Endodermal cell (in vitro differentiated cells): ENCODE measurements around the gene SSTR5. TPM values are rescaled to one million over a fixed set of nuclear protein-coding genes. Genes with fewer than 3 reads are reported as not detected.

Experiments used
- DNase-seq: peaks from one replicate; pipeline ENCODE4 v3.0.0-alpha.2; 2017
- H3K27ac ChIP-seq: 2 replicates; pipeline ENCODE4 v1.5.1; 2013; ENCODE audit warnings: mild to moderate bottlenecking, low read depth, low read length, moderate library complexity
- H3K27me3 ChIP-seq: 2 replicates; pipeline ENCODE4 v1.6.1; 2013; ENCODE audit warnings: mild to moderate bottlenecking, low read length, moderate library complexity; ENCODE audit not compliant: insufficient read depth, control insufficient read depth, poor library complexity, severe bottlenecking
- H3K36me3 ChIP-seq: 2 replicates; pipeline ENCODE4 v1.7.0; 2013; ENCODE audit warnings: mild to moderate bottlenecking, low read length, moderate library complexity; ENCODE audit not compliant: control insufficient read depth, insufficient read depth
- H3K4me1 ChIP-seq: one replicate; pipeline ENCODE4 v1.7.0; 2013; ENCODE audit warnings: low read length; ENCODE audit not compliant: control insufficient read depth, insufficient read depth
- H3K4me3 ChIP-seq: 2 replicates; pipeline ENCODE4 v1.5.1; 2013; ENCODE audit warnings: mild to moderate bottlenecking, low read length, moderate library complexity
- H3K9ac ChIP-seq: 2 replicates; pipeline ENCODE4 v1.6.1; 2013; ENCODE audit warnings: mild to moderate bottlenecking, low read length, moderate library complexity; ENCODE audit not compliant: poor library complexity, severe bottlenecking; ENCODE audit errors: extremely low read depth
- H3K9me3 ChIP-seq: 2 replicates; pipeline ENCODE4 v1.6.1; 2013; ENCODE audit warnings: mild to moderate bottlenecking, low read length, moderate library complexity; ENCODE audit not compliant: control insufficient read depth
- H3K27ac Mint-ChIP-seq: 2 replicates; pipeline ENCODE4 v1.8.0; 2020; ENCODE audit warnings: mixed read lengths
- H3K27me3 Mint-ChIP-seq: 2 replicates; pipeline ENCODE4 v1.8.0; 2021; ENCODE audit warnings: mild to moderate bottlenecking, mixed read lengths; ENCODE audit not compliant: insufficient read depth
- H3K36me3 Mint-ChIP-seq: 2 replicates; pipeline ENCODE4 v1.8.0; 2020; ENCODE audit warnings: low read depth, mixed read lengths
- H3K4me1 Mint-ChIP-seq: 2 replicates; pipeline ENCODE4 v1.8.0; 2020; ENCODE audit warnings: mixed read lengths
- H3K4me3 Mint-ChIP-seq: 2 replicates; pipeline ENCODE4 v1.8.0; 2020; ENCODE audit warnings: mild to moderate bottlenecking, moderate library complexity, mixed read lengths
- H3K9me3 Mint-ChIP-seq: 2 replicates; pipeline ENCODE4 v1.8.0; 2020; ENCODE audit warnings: mild to moderate bottlenecking, mixed read lengths
- CTCF ChIP-seq: fragments of 200-600 bp; sonication (generic); conservative IDR thresholded peaks from 2 replicates; pipeline ENCODE4 v1.5.0; 2021; ENCODE audit warnings: antibody characterized with exemption, mild to moderate bottlenecking
- WGBS, 2 experiments: methylation state at CpG; one replicate each; pipeline versions ENCODE4 v1.1.5 to v1.1.7; 2013; ENCODE audit warnings: missing lambda C conversion rate in 2 of 2, mixed read lengths in 1 of 2; ENCODE audit not compliant: insufficient coverage in 1 of 2, insufficient read length in 1 of 2; 5-methylcytosine and 5-hydroxymethylcytosine counted together
- total RNA-seq, 2 donors: library from RNA; stranded (reverse); fragmentation: NEBNext Ultra II Directional in 1 of 2; extraction: Animal tissue kit (Norgen Biotek cat#: 25700) in 1 of 2; gene quantifications; 2 replicates in 1 of 2; 3 replicates in 1 of 2; pipeline ENCODE4 v1.2.1, GENCODE V29; 2021

Gene SSTR5
- total RNA-seq, 2 donors from 2014 or later: 0.64 to 1.3 TPM

DNA sequence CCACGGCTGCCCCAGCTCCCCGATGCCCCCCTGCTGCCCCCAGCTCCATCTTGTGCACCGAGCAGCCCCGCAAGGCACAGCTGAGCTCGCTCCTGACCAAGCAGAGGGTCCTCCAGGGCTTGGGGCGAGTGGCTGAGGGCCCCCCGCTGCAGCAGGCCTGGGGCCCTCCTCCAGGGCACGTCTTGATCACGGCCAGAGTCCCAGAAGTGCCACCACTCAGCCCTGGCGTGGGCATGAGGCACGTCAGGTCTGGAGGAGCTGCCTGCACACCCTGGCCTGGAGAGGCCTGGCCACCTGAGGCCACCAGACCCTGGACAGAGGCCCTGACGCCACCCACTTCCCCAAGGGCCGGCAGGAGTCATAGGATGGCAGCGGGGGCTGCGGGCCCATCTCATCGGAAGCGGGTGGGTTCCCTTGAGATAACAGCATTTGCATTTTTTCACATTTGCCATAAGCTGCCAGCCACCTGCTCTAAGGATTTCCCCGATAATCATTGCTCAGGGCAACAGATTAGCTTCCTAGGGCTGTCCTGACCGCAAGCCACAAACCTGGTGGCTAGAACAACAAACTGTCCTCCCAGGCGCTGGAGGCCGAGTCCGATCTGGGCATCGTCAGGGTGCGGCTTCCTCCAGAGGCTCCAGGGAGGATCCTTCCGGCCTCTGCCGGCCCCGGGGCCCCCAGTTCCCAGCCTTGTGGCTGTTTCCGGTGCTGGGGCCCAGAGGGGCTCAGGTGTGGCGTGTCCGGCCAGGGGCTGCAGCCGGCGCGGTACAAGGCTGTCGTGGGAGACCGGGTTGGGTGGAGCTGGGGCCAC lies 47.4 kb downstream of the SSTR5 start:
- Mint-ChIP-seq H3K27me3 (no peaks in the 10 kb centered on the region), H3K4me3 (no peak overlapping the region)
- WGBS, 2 experiments: 92 to 94% methylated on average over 27 to 35 of the region's 35 CpGs

DNA sequence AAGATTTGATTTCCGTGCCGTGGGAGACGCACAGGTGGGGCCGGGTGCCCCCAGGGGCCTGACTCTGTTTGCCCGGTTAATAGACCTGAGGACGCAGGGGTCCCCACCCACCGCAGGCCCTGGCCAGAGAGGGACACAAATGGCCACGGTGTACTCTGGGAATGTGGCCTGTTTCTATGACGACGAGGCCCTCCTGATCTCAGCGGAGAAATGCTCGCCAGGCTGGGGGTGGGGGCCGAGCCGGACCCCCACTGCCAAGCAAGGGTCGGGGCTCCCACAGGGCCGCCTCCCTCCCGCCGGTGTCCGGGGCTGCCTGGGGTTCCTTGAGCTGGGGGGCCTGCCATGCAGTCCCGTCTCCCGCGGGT lies 48.0 kb downstream of the SSTR5 start:
- Mint-ChIP-seq H3K36me3 (no peaks in the 10 kb centered on the region), H3K4me1 (no peaks in the 10 kb centered on the region), H3K4me3 (no peak overlapping the region), H3K27ac (no peak overlapping the region), H3K27me3 (no peaks in the 10 kb centered on the region), H3K9me3 (no peaks in the 10 kb centered on the region)
- Histone ChIP-seq H3K9me3 (no peaks in the 10 kb centered on the region), H3K4me3 (no peak overlapping the region), H3K36me3 (no peaks in the 10 kb centered on the region), H3K9ac (no peak overlapping the region), H3K27ac (no peak overlapping the region), H3K4me1 (no peaks in the 10 kb centered on the region), H3K27me3 (no peaks in the 10 kb centered on the region)
- no peak for TF ChIP-seq CTCF
- WGBS, 2 experiments: 86 to 92% methylated on average over 12 to 22 of the region's 22 CpGs
- no peak for DNase-seq

More for the DNA sequence above, 47.4 kb downstream of the SSTR5 start:
- no peak overlapping the region for H3K27ac Mint-ChIP-seq
- H3K9me3 Mint-ChIP-seq: no peaks in the 10 kb centered on the region
- no peak overlapping the region for H3K4me3 ChIP-seq
- TF ChIP-seq CTCF: no peak
- H3K36me3 ChIP-seq: no peaks in the 10 kb centered on the region
- no peaks in the 10 kb centered on the region for H3K36me3 Mint-ChIP-seq
- no peaks in the 10 kb centered on the region for H3K4me1 ChIP-seq
- no peaks in the 10 kb centered on the region for H3K4me1 Mint-ChIP-seq
- H3K27me3 ChIP-seq: no peaks in the 10 kb centered on the region
- no peak overlapping the region for H3K27ac ChIP-seq
- DNase-seq: no peak
- H3K9ac ChIP-seq: no peak overlapping the region
- H3K9me3 ChIP-seq: no peaks in the 10 kb centered on the region

DNA sequence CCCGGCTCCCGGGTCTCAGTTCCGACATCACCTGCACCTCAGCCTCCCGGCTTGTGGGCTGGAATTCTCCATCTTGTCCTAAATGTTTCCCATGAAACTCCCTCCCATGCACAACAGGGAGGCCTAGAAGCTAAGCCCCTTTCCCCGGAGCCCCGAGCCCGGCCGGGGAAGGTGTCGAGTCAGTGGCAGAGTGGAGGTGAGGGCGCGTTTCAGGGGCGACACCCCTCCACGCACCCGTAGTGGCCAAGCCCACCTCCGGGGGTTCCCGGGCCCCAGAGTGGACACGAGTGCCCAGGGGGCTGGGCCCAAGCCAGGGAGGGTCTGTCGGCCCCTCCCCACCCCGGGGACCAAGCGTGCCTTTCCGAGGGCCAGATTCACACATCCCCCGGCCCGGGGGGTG lies 48.5 kb downstream of the SSTR5 start:
- Histone ChIP-seq H3K27ac (peak overlapping the region; percentile 17), H3K4me1 (no peaks in the 10 kb centered on the region), H3K4me3 (no peak overlapping the region), H3K9ac (no peak overlapping the region), H3K36me3 (no peaks in the 10 kb centered on the region), H3K9me3 (no peaks in the 10 kb centered on the region), H3K27me3 (no peaks in the 10 kb centered on the region)
- no peak for DNase-seq
- H3K36me3 Mint-ChIP-seq: no peaks in the 10 kb centered on the region
- H3K9me3 Mint-ChIP-seq: no peaks in the 10 kb centered on the region
- H3K27ac Mint-ChIP-seq: no peak overlapping the region
- WGBS, 2 experiments: 93% methylated on average over 11 to 23 of the region's 23 CpGs
- TF ChIP-seq CTCF: no peak
- H3K27me3 Mint-ChIP-seq: no peaks in the 10 kb centered on the region
- no peak overlapping the region for H3K4me3 Mint-ChIP-seq
- H3K4me1 Mint-ChIP-seq: no peaks in the 10 kb centered on the region
